CD4-positive, alpha-beta T cell treated with Interleukin-6 for 4 hours (primary cell): Measurements from ENCODE around the gene PDLIM5.

Source experiments
- DNase-seq: peaks from one replicate; pipeline ENCODE4 v3.0.0-alpha.2; 2020; ENCODE audit warnings: mixed read lengths

PDLIM5 gene

GRCh38 chr4:94428884-94429283 is 22.9 kb upstream of the PDLIM5 start:
- no peak for DNase-seq

- no peak for DNase-seq
Observed at GRCh38 chr4:94430406-94430805, 21.3 kb upstream of the PDLIM5 start.

- no peak for DNase-seq
Observed at GRCh38 chr4:94431388-94431787, 20.4 kb upstream of the PDLIM5 start.

GRCh38 chr4:94434505-94434904 is 17.2 kb upstream of the PDLIM5 start:
- DNase-seq, result no peak

GRCh38 chr4:94435874-94436273 is 15.9 kb upstream of the PDLIM5 start:
- DNase-seq, result no peak

GRCh38 chr4:94436512-94436911 is 15.2 kb upstream of the PDLIM5 start:
- no peak for DNase-seq

GRCh38 chr4:94439606-94440005 is 12.1 kb upstream of the PDLIM5 start:
- no peak for DNase-seq

- no peak for DNase-seq
Observed at GRCh38 chr4:94441838-94442237, 9.9 kb upstream of the PDLIM5 start.

- no peak for DNase-seq
Observed at GRCh38 chr4:94442251-94442650, 9.5 kb upstream of the PDLIM5 start.

GRCh38 chr4:94446386-94446785 is 5.4 kb upstream of the PDLIM5 start:
- DNase-seq, result no peak

GRCh38 chr4:94447754-94448411 is 3.9 kb upstream of the PDLIM5 start:
- DNase-seq, result no peak

- DNase-seq, result no peak
Observed at GRCh38 chr4:94448815-94449375, 2.8 kb upstream of the PDLIM5 start.

GRCh38 chr4:94451051-94451694 is 569 bp upstream of the PDLIM5 start:
- no peak for DNase-seq

- DNase-seq, result peak; percentile 24
Observed at GRCh38 chr4:94452476-94453371, 982 bp downstream of the PDLIM5 start.

GRCh38 chr4:94453391-94453963 is 1.7 kb downstream of the PDLIM5 start:
- no peak for DNase-seq

GRCh38 chr4:94454405-94454804 is 2.7 kb downstream of the PDLIM5 start:
- DNase-seq, result no peak

GRCh38 chr4:94455081-94455480 is 3.3 kb downstream of the PDLIM5 start:
- DNase-seq, result no peak

GRCh38 chr4:94457692-94458106 is 6.0 kb downstream of the PDLIM5 start:
- no peak for DNase-seq

- DNase-seq, result no peak
Observed at GRCh38 chr4:94458682-94459081, 6.9 kb downstream of the PDLIM5 start.

GRCh38 chr4:94459462-94460161 is 7.9 kb downstream of the PDLIM5 start:
- no peak for DNase-seq

GRCh38 chr4:94461506-94461905 is 9.8 kb downstream of the PDLIM5 start:
- DNase-seq, result no peak

- no peak for DNase-seq
Observed at GRCh38 chr4:94462572-94462971, 10.8 kb downstream of the PDLIM5 start.
